ENCODE measurements around the gene TPP1.
A peak's percentile ranks its signal among the peaks of the same experiment; 100 is the strongest.

The TPP1 gene

DNA sequence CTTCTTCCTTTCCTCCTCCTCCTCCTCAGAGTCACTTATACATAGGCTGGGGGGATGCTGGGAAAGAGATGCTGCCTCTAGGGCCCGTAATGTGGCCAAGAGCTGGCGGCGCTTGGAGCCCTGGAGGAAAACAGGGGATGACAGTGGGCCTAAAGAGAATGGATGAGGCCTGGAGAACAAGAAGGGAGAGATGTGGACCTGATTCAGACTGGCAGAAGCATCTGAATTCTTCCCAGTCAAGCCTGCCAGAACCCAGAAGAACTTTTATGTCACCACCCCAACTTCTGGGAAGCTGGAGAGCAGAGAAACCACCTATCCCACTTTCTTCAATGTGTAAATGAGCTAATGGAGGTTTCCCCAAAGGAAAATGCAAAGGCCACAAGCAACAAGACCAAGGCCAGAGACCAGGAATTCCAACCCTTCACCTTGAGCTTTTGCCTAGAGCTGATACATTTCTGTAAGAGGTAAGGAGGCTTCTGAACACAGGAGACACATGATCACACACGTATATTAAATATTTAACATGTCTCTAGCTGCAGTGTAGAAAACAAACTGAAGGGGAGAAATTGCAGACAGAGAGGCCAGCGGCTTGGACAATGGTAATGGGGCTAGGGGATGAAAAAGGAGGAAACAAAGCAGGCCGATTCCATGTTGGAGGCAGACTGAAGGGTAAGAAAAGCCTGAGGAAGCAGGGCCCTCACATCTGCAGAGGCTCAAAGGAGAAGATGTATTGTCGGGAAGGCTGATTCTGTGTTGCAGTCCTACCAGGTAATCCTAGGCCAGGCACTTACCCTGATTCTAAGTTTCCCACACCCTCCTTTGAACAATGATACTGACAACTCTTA is 16.9 kb downstream of the TPP1 start:
- H3K27me3 ChIP-seq, result no peaks in the 10 kb centered on the region
- H3K27ac ChIP-seq, result peak overlapping the region; percentile 98
- H3K9me3 ChIP-seq, result no peaks in the 10 kb centered on the region
- peaks cover 51 to 54% of the 10 kb centered on the region in 2 experiments for H3K4me1 ChIP-seq (ENCODE audit: control insufficient read depth in 1 of 2, insufficient read depth in 1 of 2, low read depth in 1 of 2, low read length in 1 of 2)
- H3K4me3 ChIP-seq (ENCODE audit: low read depth in 1 of 2, low read length in 1 of 2), result peak overlapping the region; percentile 95
- TF ChIP-seq, protein P1, sequence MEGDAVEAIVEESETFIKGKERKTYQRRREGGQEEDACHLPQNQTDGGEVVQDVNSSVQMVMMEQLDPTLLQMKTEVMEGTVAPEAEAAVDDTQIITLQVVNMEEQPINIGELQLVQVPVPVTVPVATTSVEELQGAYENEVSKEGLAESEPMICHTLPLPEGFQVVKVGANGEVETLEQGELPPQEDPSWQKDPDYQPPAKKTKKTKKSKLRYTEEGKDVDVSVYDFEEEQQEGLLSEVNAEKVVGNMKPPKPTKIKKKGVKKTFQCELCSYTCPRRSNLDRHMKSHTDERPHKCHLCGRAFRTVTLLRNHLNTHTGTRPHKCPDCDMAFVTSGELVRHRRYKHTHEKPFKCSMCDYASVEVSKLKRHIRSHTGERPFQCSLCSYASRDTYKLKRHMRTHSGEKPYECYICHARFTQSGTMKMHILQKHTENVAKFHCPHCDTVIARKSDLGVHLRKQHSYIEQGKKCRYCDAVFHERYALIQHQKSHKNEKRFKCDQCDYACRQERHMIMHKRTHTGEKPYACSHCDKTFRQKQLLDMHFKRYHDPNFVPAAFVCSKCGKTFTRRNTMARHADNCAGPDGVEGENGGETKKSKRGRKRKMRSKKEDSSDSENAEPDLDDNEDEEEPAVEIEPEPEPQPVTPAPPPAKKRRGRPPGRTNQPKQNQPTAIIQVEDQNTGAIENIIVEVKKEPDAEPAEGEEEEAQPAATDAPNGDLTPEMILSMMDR (IDR thresholded peaks at IDR 0.05), result no peak
- H3K36me3 ChIP-seq, result peaks cover 39% of the 10 kb centered on the region

DNA sequence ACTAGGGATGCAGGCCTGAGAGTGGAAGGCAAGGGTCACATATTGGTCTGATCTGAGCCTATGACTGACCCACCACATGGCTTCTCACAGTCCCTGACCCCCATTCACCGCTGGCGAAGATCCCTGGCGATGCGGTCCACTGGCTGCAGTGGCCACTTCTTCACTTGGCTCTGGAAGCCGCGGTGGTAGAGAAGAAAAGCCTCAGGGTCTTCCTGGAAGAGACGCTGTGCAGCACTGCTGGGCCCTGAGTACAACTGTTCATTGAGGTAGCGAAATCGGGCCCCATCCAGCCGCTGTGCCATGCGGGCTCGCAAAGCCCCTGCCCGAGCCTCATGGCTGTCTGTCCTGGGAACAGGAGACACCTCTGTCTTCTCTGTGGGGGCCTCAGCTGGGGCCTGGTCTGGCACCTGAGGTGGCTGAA is 18.2 kb downstream of the TPP1 start:
- Histone ChIP-seq H3K36me3 (peaks cover 50% of the 10 kb centered on the region), H3K4me3 (ENCODE audit: low read depth in 1 of 2, low read length in 1 of 2) (no peak overlapping the region), H3K9me3 (no peaks in the 10 kb centered on the region), H3K27ac (no peak overlapping the region), H3K4me1 (ENCODE audit: control insufficient read depth in 1 of 2, insufficient read depth in 1 of 2, low read depth in 1 of 2, low read length in 1 of 2) (peaks cover 38 to 42% of the 10 kb centered on the region in 2 experiments), H3K27me3 (no peaks in the 10 kb centered on the region)
- TF ChIP-seq, protein P1 (IDR thresholded peaks at IDR 0.05), result no peak

DNA sequence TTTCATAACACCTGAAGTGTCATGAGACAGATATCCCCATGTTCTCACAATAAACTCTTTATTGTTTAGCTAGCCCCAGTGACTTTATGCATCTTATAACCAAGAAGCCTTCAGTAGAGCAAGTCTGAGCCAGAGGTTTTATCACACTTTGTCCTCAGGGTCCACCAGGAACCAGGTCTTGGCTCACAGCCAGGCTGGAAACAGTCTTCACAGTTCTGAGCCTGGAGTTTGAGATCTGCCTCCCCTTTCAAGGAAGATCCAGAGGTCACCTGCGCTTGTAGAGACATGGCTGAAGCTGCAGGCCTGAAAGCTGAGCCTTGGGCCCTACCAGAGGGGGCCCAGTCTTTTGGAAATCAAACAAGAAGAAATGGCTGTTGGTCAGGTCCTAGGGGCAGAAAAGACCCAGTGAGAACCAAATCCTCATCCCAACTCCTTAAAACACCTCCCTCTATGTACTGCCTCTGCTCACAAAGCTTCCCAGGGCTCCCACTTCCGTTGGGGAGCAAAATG is 19.3 kb downstream of the TPP1 start:
- peaks cover 27 to 30% of the 10 kb centered on the region in 2 experiments for H3K4me1 ChIP-seq (ENCODE audit: control insufficient read depth in 1 of 2, insufficient read depth in 1 of 2, low read depth in 1 of 2, low read length in 1 of 2)
- no peak overlapping the region for H3K27ac ChIP-seq
- no peaks in the 10 kb centered on the region for H3K9me3 ChIP-seq
- TF ChIP-seq, protein P1 (IDR thresholded peaks at IDR 0.05), result no peak
- H3K27me3 ChIP-seq, result no peaks in the 10 kb centered on the region
- H3K36me3 ChIP-seq, result peaks cover 54% of the 10 kb centered on the region
- H3K4me3 ChIP-seq (ENCODE audit: low read depth in 1 of 2, low read length in 1 of 2), result no peak overlapping the region

DNA sequence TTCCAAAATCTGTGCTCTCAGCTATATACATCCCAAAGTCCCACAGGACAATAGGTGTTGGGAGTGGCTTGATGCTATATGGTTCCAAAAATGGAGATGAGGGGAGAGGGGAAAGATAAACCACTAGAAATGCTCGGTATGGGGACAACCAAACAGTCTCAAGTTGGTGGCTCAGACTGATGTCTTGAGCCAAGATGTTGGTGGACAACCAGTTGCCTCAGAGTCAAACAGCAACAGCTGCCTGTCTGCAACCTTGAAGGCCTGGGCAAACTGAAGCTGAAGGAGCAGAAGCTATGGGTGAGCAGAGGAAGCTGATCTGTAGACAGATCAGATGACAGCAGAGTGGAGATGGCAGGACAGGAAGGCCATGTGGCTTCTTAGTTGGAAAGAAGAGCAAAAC is 19.8 kb downstream of the TPP1 start:
- Histone ChIP-seq H3K9me3 (no peaks in the 10 kb centered on the region), H3K4me1 (ENCODE audit: control insufficient read depth in 1 of 2, insufficient read depth in 1 of 2, low read depth in 1 of 2, low read length in 1 of 2) (peaks cover 22 to 26% of the 10 kb centered on the region in 2 experiments), H3K4me3 (ENCODE audit: low read depth in 1 of 2, low read length in 1 of 2) (no peak overlapping the region), H3K36me3 (peaks cover 58% of the 10 kb centered on the region), H3K27me3 (no peaks in the 10 kb centered on the region), H3K27ac (no peak overlapping the region)
- TF ChIP-seq, protein P1 (IDR thresholded peaks at IDR 0.05), result no peak

DNA sequence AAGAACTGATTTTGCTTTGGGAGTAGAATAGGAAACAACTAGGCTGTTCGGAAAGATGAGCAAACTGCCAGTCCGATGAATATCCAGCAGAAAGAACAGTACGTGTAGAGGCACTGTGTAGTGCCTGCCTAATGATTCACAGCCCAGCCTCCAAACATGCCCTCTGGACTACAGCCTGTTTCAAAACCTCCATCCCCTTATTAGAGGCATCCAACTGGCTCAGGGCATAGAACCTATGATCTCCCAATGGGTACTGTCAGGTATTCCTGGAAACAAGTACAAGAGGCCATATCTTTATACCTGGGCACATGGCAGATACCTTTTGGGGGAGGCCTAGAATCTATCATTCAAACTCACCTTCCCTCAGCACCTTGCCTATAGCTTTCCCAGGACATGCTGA is 20.7 kb downstream of the TPP1 start:
- Histone ChIP-seq H3K4me1 (ENCODE audit: control insufficient read depth in 1 of 2, insufficient read depth in 1 of 2, low read depth in 1 of 2, low read length in 1 of 2) (peaks cover 16 to 20% of the 10 kb centered on the region in 2 experiments), H3K9me3 (no peaks in the 10 kb centered on the region), H3K4me3 (ENCODE audit: low read depth in 1 of 2, low read length in 1 of 2) (no peak overlapping the region), H3K27ac (no peak overlapping the region), H3K36me3 (peaks cover 59% of the 10 kb centered on the region), H3K27me3 (no peaks in the 10 kb centered on the region)
- TF ChIP-seq, protein P1 (IDR thresholded peaks at IDR 0.05), result no peak

All from neutrophil (primary cell).